SK-N-SH (cell line): ENCODE measurements around the gene CREBRF. TPM values are rescaled to one million over a fixed set of nuclear protein-coding genes. Genes with fewer than 3 reads are reported as not detected.

Source experiments
- CTCF ChIA-PET: fragments of 300-600, 350-600 bp; formaldehyde crosslinking; extraction: SDS; loops from one replicate; lab custom pipeline; 2021; lab: Yijun Ruan, JAX
- POLR2A ChIA-PET: fragments of 350-600 bp; sonication (Branson Sonifier 250); formaldehyde crosslinking; extraction: SDS; loops from one replicate; lab custom pipeline; 2020; ENCODE audit warnings: antibody characterized with exemption, inconsistent platforms; lab: Yijun Ruan, JAX
- DNase-seq: peaks from one replicate; pipeline ENCODE4 v3.0.0; 2012
- H2AFZ ChIP-seq: fragments of 200-600 bp; sonication (generic); 2 replicates; pipeline ENCODE4 v1.8.1; 2016; ENCODE audit warnings: antibody characterized with exemption, mild to moderate bottlenecking, low read depth
- H3F3A ChIP-seq: fragments of 200-600 bp; sonication (generic); replicated peaks from 2 replicates; pipeline ENCODE3; 2016; ENCODE audit warnings: antibody characterized with exemption, mild to moderate bottlenecking; ENCODE audit not compliant: insufficient read depth
- H3K27ac ChIP-seq, 2 experiments: fragments of 200-500 bp in 1 of 2; fragments of 200-600 bp in 1 of 2; sonication (Bioruptor generic) in 1 of 2; sonication (generic), shearing (Covaris generic) in 1 of 2; 2 replicates each; pipeline versions ENCODE4 v1.5.1 to v1.6.1; 2014 to 2016; ENCODE audit warnings: low read depth in 2 of 2, inconsistent platforms in 1 of 2, low read length in 1 of 2, mild to moderate bottlenecking in 1 of 2, mixed read lengths in 1 of 2
- H3K27me3 ChIP-seq: fragments of 200-600 bp; sonication (generic), shearing (Covaris generic); 2 replicates; pipeline ENCODE4 v1.6.1; 2016; ENCODE audit warnings: mixed run types; ENCODE audit not compliant: insufficient read depth
- H3K36me3 ChIP-seq, 2 experiments: fragments of 200-500 bp in 1 of 2; fragments of 200-600 bp in 1 of 2; sonication (Bioruptor generic) in 1 of 2; sonication (generic) in 1 of 2; replicated peaks in 1 of 2; 2 replicates each; pipeline versions ENCODE3 to v1.5.1; 2014 to 2016; ENCODE audit warnings: low read length in 1 of 2, mild to moderate bottlenecking in 1 of 2; ENCODE audit not compliant: insufficient read depth in 2 of 2, control insufficient read depth in 1 of 2
- H3K4me1 ChIP-seq, 2 experiments: fragments of 200-500 bp in 1 of 2; fragments of 200-600 bp in 1 of 2; sonication (Bioruptor generic) in 1 of 2; sonication (generic), shearing (Covaris generic) in 1 of 2; 2 replicates each; pipeline versions ENCODE4 v1.5.1 to v1.6.1; 2014 to 2016; ENCODE audit warnings: low read depth in 1 of 2, low read length in 1 of 2, mixed run types in 1 of 2; ENCODE audit not compliant: insufficient read depth in 2 of 2, control insufficient read depth in 1 of 2
- H3K4me2 ChIP-seq: fragments of 200-600 bp; sonication (generic), shearing (Covaris generic); 2 replicates; pipeline ENCODE4 v1.6.1; 2017; ENCODE audit warnings: mixed run types
- H3K4me3 ChIP-seq, 2 experiments: fragments of 200-500 bp in 1 of 2; fragments of 200-600 bp in 1 of 2; sonication (Bioruptor generic) in 1 of 2; sonication (generic), shearing (Covaris generic) in 1 of 2; 2 replicates each; pipeline versions ENCODE4 v1.5.1 to v1.8.1; 2014 to 2016; ENCODE audit warnings: low read depth in 2 of 2, inconsistent platforms in 1 of 2, low read length in 1 of 2, mild to moderate bottlenecking in 1 of 2, mixed read lengths in 1 of 2, moderate library complexity in 1 of 2
- H3K79me2 ChIP-seq: fragments of 200-600 bp; sonication (generic); 2 replicates; pipeline ENCODE4 v1.8.1; 2017; ENCODE audit warnings: mild to moderate bottlenecking; ENCODE audit not compliant: insufficient read depth
- H3K9ac ChIP-seq: fragments of 200-600 bp; sonication (generic); 2 replicates; pipeline ENCODE4 v1.6.1; 2017; ENCODE audit warnings: mixed run types
- H3K9me2 ChIP-seq: fragments of 200-600 bp; sonication (generic); 2 replicates; pipeline ENCODE4 v1.6.1; 2017; ENCODE audit warnings: mixed run types
- H3K9me3 ChIP-seq: fragments of 200-600 bp; sonication (generic); 2 replicates; pipeline ENCODE4 v1.6.1; 2017; ENCODE audit warnings: mixed run types, mild to moderate bottlenecking, moderate library complexity
- H4K20me1 ChIP-seq: fragments of 200-600 bp; sonication (generic); 2 replicates; pipeline ENCODE4 v1.6.1; 2017; ENCODE audit warnings: mild to moderate bottlenecking, mixed run types; ENCODE audit not compliant: insufficient read depth
- CHD2 ChIP-seq: fragments of 150-350 bp; IDR thresholded peaks from 2 replicates; pipeline ENCODE4 v1.6.1; 2018; ENCODE audit warnings: low read length; ENCODE audit not compliant: partially characterized antibody
- EP300 ChIP-seq, 2 experiments: IDR thresholded peaks; 2 replicates each; pipeline versions ENCODE4 v1.4.0 to v1.6.1; 2012; ENCODE audit warnings: borderline replicate concordance in 1 of 2, low read depth in 1 of 2, low read length in 1 of 2
- EZH2phosphoT487 ChIP-seq: fragments of 200-600 bp; sonication (generic); IDR thresholded peaks from 2 replicates; pipeline ENCODE4 v1.6.1; 2017; ENCODE audit warnings: low read depth, mixed run types, mild to moderate bottlenecking, antibody characterized with exemption, moderate library complexity, borderline replicate concordance
- FOSL2 ChIP-seq: IDR thresholded peaks from 2 replicates; pipeline ENCODE4 v1.4.0; 2012; ENCODE audit warnings: low read depth, mild to moderate bottlenecking, moderate library complexity, borderline replicate concordance
- FOXJ3 ChIP-seq: sonication (generic); formaldehyde crosslinking; IDR thresholded peaks from 2 replicates; pipeline ENCODE4 v1.5.1; 2020; ENCODE audit warnings: mild to moderate bottlenecking, missing genetic modification reagents
- GABPA ChIP-seq: IDR thresholded peaks from 2 replicates; pipeline ENCODE4 v1.4.0; 2012; ENCODE audit warnings: low read depth, mild to moderate bottlenecking
- JUND ChIP-seq: IDR thresholded peaks from 2 replicates; pipeline ENCODE4 v1.4.0; 2012
- MEF2A ChIP-seq: IDR thresholded peaks from 2 replicates; pipeline ENCODE4 v1.4.0; 2012; ENCODE audit warnings: low read depth, borderline replicate concordance
- NFIC ChIP-seq: IDR thresholded peaks from 2 replicates; pipeline ENCODE4 v1.4.0; 2012; ENCODE audit warnings: borderline replicate concordance
- RAD21 ChIP-seq: IDR thresholded peaks from 2 replicates; pipeline ENCODE4 v1.6.1; 2012; ENCODE audit warnings: mild to moderate bottlenecking, low read length
- RFX5 ChIP-seq: IDR thresholded peaks from 2 replicates; pipeline ENCODE4 v1.6.1; 2012; ENCODE audit warnings: mild to moderate bottlenecking, improper control_type of control experiment, low read length
- RXRA ChIP-seq: IDR thresholded peaks from 2 replicates; pipeline ENCODE4 v1.4.0; 2012; ENCODE audit warnings: low read depth, mild to moderate bottlenecking, borderline replicate concordance
- SMC3 ChIP-seq: IDR thresholded peaks from 2 replicates; pipeline ENCODE4 v1.6.1; 2012; ENCODE audit warnings: low read depth, low read length, improper control_type of control experiment
- TEAD4 ChIP-seq: IDR thresholded peaks from 2 replicates; pipeline ENCODE4 v1.4.0; 2012; ENCODE audit warnings: mild to moderate bottlenecking, borderline replicate concordance; ENCODE audit not compliant: insufficient read depth
- WGBS: methylation state at CpG from one replicate; pipeline ENCODE4 v1.1.6; 2017; ENCODE audit warnings: low lambda C conversion rate; 5-methylcytosine and 5-hydroxymethylcytosine counted together
- polyA plus RNA-seq, 3 experiments: library from polyadenylated mRNA; depleted of rRNA; stranded (reverse); fragments of >200 nt; gene quantifications; 2 replicates each; pipeline ENCODE4 v1.2.3, GENCODE V29; 2012
- TF ChIP-seq, protein P1 (sequence below): IDR thresholded peaks from 2 replicates; pipeline ENCODE4 v1.4.0; 2012; ENCODE audit warnings: low read depth, borderline replicate concordance
- TF ChIP-seq, protein P2 (sequence below): IDR thresholded peaks from 2 replicates; pipeline ENCODE4 v1.6.1; 2012; ENCODE audit warnings: mild to moderate bottlenecking, low read depth, low read length, moderate library complexity
- TF ChIP-seq, protein P3 (sequence below): fragments of 200-600 bp; sonication (generic); IDR thresholded peaks from 2 replicates; pipeline ENCODE4 v1.6.1; 2017; ENCODE audit warnings: antibody characterized with exemption, mild to moderate bottlenecking, moderate library complexity

The CREBRF gene
- polyA plus RNA-seq, 1 of the 3 experiments (the other 2 are of a cell fraction) = 2.4 TPM

DNA sequence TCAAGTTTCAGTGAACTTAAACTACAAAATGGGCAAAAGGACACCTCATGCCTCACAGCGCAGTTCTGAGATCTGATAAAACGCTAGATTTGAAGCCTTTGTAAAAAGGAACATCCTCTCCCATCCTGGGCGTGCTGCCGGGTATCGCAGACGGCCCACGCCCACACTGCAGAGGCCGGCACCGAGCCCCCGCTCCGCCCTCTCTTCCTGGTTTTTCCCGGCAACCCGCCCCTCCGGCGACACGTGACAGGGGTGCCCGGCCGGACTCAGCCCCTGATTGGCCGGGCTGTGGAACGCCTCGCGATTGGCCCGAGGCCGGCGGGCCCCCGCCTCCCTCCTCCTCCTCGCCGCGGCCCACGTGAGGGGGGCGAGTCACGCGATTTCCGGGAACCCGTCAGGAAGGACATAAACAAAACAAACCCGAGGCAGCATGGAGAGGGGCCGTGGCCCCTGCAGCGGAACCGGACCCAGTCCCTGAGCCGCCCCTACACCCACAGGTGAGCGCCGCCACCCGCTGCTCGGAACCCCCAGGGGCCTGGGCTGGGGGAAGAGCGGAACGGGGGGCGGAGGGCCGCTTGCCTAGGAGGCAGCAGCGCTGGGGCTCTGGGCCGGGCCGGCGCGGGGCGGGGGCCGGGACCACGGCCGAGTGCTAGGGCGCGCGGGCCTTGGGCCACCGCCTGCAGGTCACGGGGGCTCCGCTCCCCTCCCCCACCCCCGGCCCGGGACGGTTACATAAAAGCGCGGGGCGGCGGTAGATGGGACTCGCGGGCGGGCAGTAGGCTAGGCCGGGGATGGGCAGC is at the start of gene CREBRF (continued):
- 0 out of 4 replicates have a peak, but pooled peaks of 1 of the 2 experiments have one; percentile 12 for TF ChIP-seq EP300 (IDR thresholded peaks at IDR 0.05; ENCODE audit: borderline replicate concordance in 1 of 2, low read depth in 1 of 2, low read length in 1 of 2)
- no peak for TF ChIP-seq TEAD4
- TF ChIP-seq, protein P1, sequence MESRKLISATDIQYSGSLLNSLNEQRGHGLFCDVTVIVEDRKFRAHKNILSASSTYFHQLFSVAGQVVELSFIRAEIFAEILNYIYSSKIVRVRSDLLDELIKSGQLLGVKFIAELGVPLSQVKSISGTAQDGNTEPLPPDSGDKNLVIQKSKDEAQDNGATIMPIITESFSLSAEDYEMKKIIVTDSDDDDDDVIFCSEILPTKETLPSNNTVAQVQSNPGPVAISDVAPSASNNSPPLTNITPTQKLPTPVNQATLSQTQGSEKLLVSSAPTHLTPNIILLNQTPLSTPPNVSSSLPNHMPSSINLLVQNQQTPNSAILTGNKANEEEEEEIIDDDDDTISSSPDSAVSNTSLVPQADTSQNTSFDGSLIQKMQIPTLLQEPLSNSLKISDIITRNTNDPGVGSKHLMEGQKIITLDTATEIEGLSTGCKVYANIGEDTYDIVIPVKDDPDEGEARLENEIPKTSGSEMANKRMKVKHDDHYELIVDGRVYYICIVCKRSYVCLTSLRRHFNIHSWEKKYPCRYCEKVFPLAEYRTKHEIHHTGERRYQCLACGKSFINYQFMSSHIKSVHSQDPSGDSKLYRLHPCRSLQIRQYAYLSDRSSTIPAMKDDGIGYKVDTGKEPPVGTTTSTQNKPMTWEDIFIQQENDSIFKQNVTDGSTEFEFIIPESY = 0 out of 2 replicates have a peak, but pooled peaks have one; percentile 22
- TF ChIP-seq MEF2A = no peak
- TF ChIP-seq GABPA = peak; percentile 73
- no peak for TF ChIP-seq RAD21
- TF ChIP-seq, protein P2, sequence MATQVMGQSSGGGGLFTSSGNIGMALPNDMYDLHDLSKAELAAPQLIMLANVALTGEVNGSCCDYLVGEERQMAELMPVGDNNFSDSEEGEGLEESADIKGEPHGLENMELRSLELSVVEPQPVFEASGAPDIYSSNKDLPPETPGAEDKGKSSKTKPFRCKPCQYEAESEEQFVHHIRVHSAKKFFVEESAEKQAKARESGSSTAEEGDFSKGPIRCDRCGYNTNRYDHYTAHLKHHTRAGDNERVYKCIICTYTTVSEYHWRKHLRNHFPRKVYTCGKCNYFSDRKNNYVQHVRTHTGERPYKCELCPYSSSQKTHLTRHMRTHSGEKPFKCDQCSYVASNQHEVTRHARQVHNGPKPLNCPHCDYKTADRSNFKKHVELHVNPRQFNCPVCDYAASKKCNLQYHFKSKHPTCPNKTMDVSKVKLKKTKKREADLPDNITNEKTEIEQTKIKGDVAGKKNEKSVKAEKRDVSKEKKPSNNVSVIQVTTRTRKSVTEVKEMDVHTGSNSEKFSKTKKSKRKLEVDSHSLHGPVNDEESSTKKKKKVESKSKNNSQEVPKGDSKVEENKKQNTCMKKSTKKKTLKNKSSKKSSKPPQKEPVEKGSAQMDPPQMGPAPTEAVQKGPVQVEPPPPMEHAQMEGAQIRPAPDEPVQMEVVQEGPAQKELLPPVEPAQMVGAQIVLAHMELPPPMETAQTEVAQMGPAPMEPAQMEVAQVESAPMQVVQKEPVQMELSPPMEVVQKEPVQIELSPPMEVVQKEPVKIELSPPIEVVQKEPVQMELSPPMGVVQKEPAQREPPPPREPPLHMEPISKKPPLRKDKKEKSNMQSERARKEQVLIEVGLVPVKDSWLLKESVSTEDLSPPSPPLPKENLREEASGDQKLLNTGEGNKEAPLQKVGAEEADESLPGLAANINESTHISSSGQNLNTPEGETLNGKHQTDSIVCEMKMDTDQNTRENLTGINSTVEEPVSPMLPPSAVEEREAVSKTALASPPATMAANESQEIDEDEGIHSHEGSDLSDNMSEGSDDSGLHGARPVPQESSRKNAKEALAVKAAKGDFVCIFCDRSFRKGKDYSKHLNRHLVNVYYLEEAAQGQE = no peak
- peak; percentile 81 for TF ChIP-seq CHD2
- TF ChIP-seq RXRA = no peak
- TF ChIP-seq, all 33 proteins: peak for 16

DNA sequence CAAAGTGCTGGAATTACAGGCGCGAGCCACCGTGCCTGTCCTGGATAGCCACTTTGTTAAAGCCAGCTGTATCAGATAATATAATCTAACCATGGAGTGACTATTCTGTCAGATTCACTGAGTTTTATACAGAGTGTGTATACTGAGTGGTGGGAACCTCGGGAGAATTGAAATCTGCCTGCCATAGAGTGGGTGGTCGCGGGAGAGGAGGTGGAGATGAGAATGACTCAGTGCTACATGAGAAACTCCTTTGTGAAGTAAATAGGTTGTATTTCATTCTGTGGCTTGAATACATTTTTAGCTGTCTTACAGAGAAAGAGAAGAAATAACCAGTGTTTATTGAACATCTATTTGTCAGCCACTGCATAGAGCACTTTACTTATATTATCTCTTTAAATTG is 46.1 kb upstream of the CREBRF start:
- Histone ChIP-seq H3K36me3 (peaks cover 0 to 5% of the 10 kb centered on the region in 2 experiments), H3K9me2 (no peaks in the 10 kb centered on the region), H3K4me2 (no peak overlapping the region), H3K27ac (peak overlapping the region in 1 of 2 experiments; percentile 40; a peak in 1 of 4 replicates), H3K79me2 (peaks cover 99% of the 10 kb centered on the region), H3K4me3 (no peak overlapping the region), H3K9me3 (no peaks in the 10 kb centered on the region), H3K9ac (no peak overlapping the region), H2AFZ (no peak overlapping the region), H3F3A (peaks cover 3% of the 10 kb centered on the region), H3K4me1 (no peaks in the 10 kb centered on the region), H3K27me3 (no peaks in the 10 kb centered on the region), H4K20me1 (peaks cover 71% of the 10 kb centered on the region)
- DNase-seq = no peak
- WGBS = 71% methylated on average over 6 of the region's 6 CpGs
- CTCF ChIA-PET = no interaction called here
- POLR2A ChIA-PET = no interaction called here
- TF ChIP-seq EP300 (IDR thresholded peaks at IDR 0.05; ENCODE audit: borderline replicate concordance in 1 of 2, low read depth in 1 of 2, low read length in 1 of 2) (no peak), TEAD4 (no peak), FOSL2 (no peak), NFIC (no peak), EZH2phosphoT487 (no peak), JUND (no peak), SMC3 (no peak), FOXJ3 (CRISPR knock-in tag) (no peak), RFX5 (no peak)
- TF ChIP-seq, protein P3, sequence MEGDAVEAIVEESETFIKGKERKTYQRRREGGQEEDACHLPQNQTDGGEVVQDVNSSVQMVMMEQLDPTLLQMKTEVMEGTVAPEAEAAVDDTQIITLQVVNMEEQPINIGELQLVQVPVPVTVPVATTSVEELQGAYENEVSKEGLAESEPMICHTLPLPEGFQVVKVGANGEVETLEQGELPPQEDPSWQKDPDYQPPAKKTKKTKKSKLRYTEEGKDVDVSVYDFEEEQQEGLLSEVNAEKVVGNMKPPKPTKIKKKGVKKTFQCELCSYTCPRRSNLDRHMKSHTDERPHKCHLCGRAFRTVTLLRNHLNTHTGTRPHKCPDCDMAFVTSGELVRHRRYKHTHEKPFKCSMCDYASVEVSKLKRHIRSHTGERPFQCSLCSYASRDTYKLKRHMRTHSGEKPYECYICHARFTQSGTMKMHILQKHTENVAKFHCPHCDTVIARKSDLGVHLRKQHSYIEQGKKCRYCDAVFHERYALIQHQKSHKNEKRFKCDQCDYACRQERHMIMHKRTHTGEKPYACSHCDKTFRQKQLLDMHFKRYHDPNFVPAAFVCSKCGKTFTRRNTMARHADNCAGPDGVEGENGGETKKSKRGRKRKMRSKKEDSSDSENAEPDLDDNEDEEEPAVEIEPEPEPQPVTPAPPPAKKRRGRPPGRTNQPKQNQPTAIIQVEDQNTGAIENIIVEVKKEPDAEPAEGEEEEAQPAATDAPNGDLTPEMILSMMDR = no peak
- TF ChIP-seq, protein P2 = no peak
